Endothelial cell of umbilical vein (primary cell): Measurements from ENCODE around the gene SCAF8. TPM values are rescaled to one million over a fixed set of nuclear protein-coding genes. Genes with fewer than 3 reads are reported as not detected.

Source experiments
- BruUV-seq: library from RNA; stranded (reverse); fragments of 400-500 nt; replicated peaks from 2 replicates; lab custom pipeline; 2021; lab: Mats Ljungman, UMichigan
- CTCF ChIA-PET: fragments of 300-600, 350-600 bp; sonication (Branson Sonifier 250); formaldehyde crosslinking; loops from one replicate; lab custom pipeline; 2021; ENCODE audit warnings: antibody characterized with exemption, inconsistent platforms; lab: Charles Lee
- POLR2A ChIA-PET: fragments of 300-600, 350-600 bp; sonication (Branson Sonifier 250); formaldehyde crosslinking; loops from one replicate; lab custom pipeline; 2021; ENCODE audit warnings: antibody characterized with exemption, inconsistent platforms; lab: Charles Lee
- DNase-seq: peaks from one replicate; pipeline ENCODE4 v3.0.0-alpha.2; 2011; ENCODE audit warnings: low read depth, low spot score
- FAIRE-seq: peaks from 2 replicates; lab custom pipeline; 2011; peaks lifted over from hg19 to GRCh38; lab: Jason Lieb, UNC
- H2AFZ ChIP-seq: 2 replicates; pipeline ENCODE4 v1.6.0; 2012; ENCODE audit warnings: low read depth, low read length, control low read depth, inconsistent platforms
- H3K27ac ChIP-seq: 2 replicates; pipeline ENCODE4 v1.5.1; 2011; ENCODE audit warnings: low read depth, mild to moderate bottlenecking, control low read depth, low read length, moderate library complexity; ENCODE audit not compliant: insufficient read depth
- H3K27me3 ChIP-seq, 2 experiments: 2 replicates each; pipeline versions ENCODE4 v1.6.0 to v1.6.1; 2011; ENCODE audit warnings: low read length in 2 of 2, mixed read lengths in 1 of 2; ENCODE audit not compliant: control insufficient read depth in 2 of 2, insufficient read depth in 2 of 2
- H3K36me3 ChIP-seq, 2 experiments: 2 replicates in 1 of 2; 3 replicates in 1 of 2; pipeline ENCODE4 v1.5.1; 2011; ENCODE audit warnings: low read length in 2 of 2, mild to moderate bottlenecking in 1 of 2, moderate library complexity in 1 of 2; ENCODE audit not compliant: control insufficient read depth in 2 of 2, insufficient read depth in 2 of 2; ENCODE audit errors: extremely low read depth in 1 of 2
- H3K4me1 ChIP-seq: 3 replicates; pipeline ENCODE4 v1.5.1; 2011; ENCODE audit warnings: mild to moderate bottlenecking, low read length; ENCODE audit not compliant: control insufficient read depth, insufficient read depth; ENCODE audit errors: extremely low read depth
- H3K4me2 ChIP-seq: 2 replicates; pipeline ENCODE4 v1.6.1; 2011; ENCODE audit warnings: low read length, control low read depth, mixed read lengths; ENCODE audit not compliant: insufficient read depth
- H3K4me3 ChIP-seq, 3 experiments: fragments of 200-600 bp in 1 of 3; sonication (generic), shearing (Covaris generic) in 1 of 3; replicated peaks in 1 of 3; 2 replicates each; pipeline ENCODE4 v1.5.1; 2011 to 2016; ENCODE audit warnings: control low read depth in 3 of 3, low read length in 3 of 3, mild to moderate bottlenecking in 2 of 3, inconsistent platforms in 1 of 3, low read depth in 1 of 3, moderate library complexity in 1 of 3; ENCODE audit not compliant: insufficient read depth in 1 of 3
- H3K79me2 ChIP-seq: 2 replicates; pipeline ENCODE4 v1.6.0; 2012; ENCODE audit warnings: low read length, inconsistent platforms; ENCODE audit not compliant: control insufficient read depth, insufficient read depth
- H3K9ac ChIP-seq: replicated peaks from 2 replicates; pipeline ENCODE3; 2011; ENCODE audit warnings: low read length, control low read depth; ENCODE audit not compliant: insufficient read depth; ENCODE audit errors: extremely low read depth
- H3K9me1 ChIP-seq: replicated peaks from 3 replicates; pipeline ENCODE4 v1.6.0; 2011; ENCODE audit warnings: mild to moderate bottlenecking, low read length; ENCODE audit not compliant: control insufficient read depth, insufficient read depth; ENCODE audit errors: extremely low read depth
- H3K9me3 ChIP-seq: replicated peaks from 2 replicates; pipeline ENCODE4 v1.5.1; 2012; ENCODE audit warnings: low read length, inconsistent platforms; ENCODE audit not compliant: control insufficient read depth, insufficient read depth
- H4K20me1 ChIP-seq: replicated peaks from 2 replicates; pipeline ENCODE3; 2011; ENCODE audit warnings: mild to moderate bottlenecking, low read length; ENCODE audit not compliant: control insufficient read depth, insufficient read depth; ENCODE audit errors: extremely low read depth
- CTCF ChIP-seq, 2 donors: IDR thresholded peaks; 1 replicate in 1 of 2; 2 replicates in 1 of 2; pipeline ENCODE4 v1.5.1; 2011; ENCODE audit warnings: low read length in 2 of 2, mild to moderate bottlenecking in 2 of 2, moderate library complexity in 2 of 2, control low read depth in 1 of 2, inconsistent platforms in 1 of 2, low read depth in 1 of 2; ENCODE audit not compliant: insufficient read depth in 1 of 2; ENCODE audit errors: extremely low read depth in 1 of 2
- EZH2 ChIP-seq: IDR thresholded peaks from 2 replicates; pipeline ENCODE4 v1.6.1; 2012; ENCODE audit warnings: borderline replicate concordance, low read depth, mild to moderate bottlenecking, moderate library complexity, low read length, inconsistent platforms; ENCODE audit not compliant: severe bottlenecking
- FOS ChIP-seq: IDR thresholded peaks from 2 replicates; pipeline ENCODE4 v1.6.1; 2011; ENCODE audit warnings: mild to moderate bottlenecking, low read length, moderate library complexity, borderline replicate concordance; ENCODE audit not compliant: insufficient read depth
- GATA2 ChIP-seq: IDR thresholded peaks from 2 replicates; pipeline ENCODE4 v1.7.0; 2011; ENCODE audit warnings: low read depth, mild to moderate bottlenecking, moderate library complexity, mixed read lengths, low read length; ENCODE audit not compliant: insufficient read length, insufficient read depth
- JUN ChIP-seq: IDR thresholded peaks from 2 replicates; pipeline ENCODE4 v1.6.1; 2011; ENCODE audit warnings: borderline replicate concordance, low read depth; ENCODE audit not compliant: insufficient read length, insufficient read depth
- MAX ChIP-seq: IDR thresholded peaks from 2 replicates; pipeline ENCODE4 v1.6.1; 2011; ENCODE audit not compliant: insufficient read depth, insufficient read length
- MYC ChIP-seq: IDR thresholded peaks from one replicate; pipeline ENCODE4 v1.6.1; 2011; ENCODE audit warnings: mild to moderate bottlenecking, low read depth, low read length
- POLR2A ChIP-seq: IDR thresholded peaks from 2 replicates; pipeline ENCODE4 v1.6.1; 2012; ENCODE audit warnings: low read depth, mild to moderate bottlenecking, control low read depth, low read length
- POLR2AphosphoS5 ChIP-seq: IDR thresholded peaks from 2 replicates; pipeline ENCODE4 v1.6.1; 2012; ENCODE audit warnings: low read depth, mild to moderate bottlenecking, control low read depth, low read length, moderate library complexity; ENCODE audit not compliant: insufficient read depth
- dilution Hi-C: fragments of 300-500 bp; cut with MboI; formaldehyde crosslinking; loops from one replicate; pipeline ENCODE4 v1.15.0; 2019; ENCODE audit warnings: low sequenced_read_pairs; ENCODE audit not compliant: extremely low pct_ligation_motif_present
- intact Hi-C: fragments of 100-400 bp; cut with micrococcal nuclease; formaldehyde crosslinking; loops from one replicate; pipeline ENCODE4 v1.10.0; 2022
- polyA plus RNA-seq, 4 experiments: library from polyadenylated mRNA; depleted of rRNA in 3 of 4; stranded (reverse) in 3 of 4; unstranded in 1 of 4; fragments of >200 nt; gene quantifications; 2 replicates each; pipeline versions ENCODE4 v1.2.1 to v1.2.3, GENCODE V29; 2011 to 2012; ENCODE audit warnings: missing spikeins in 1 of 4
- total RNA-seq: library from RNA; stranded (reverse); gene quantifications from 2 replicates; pipeline ENCODE4 v1.2.3, GENCODE V29; 2021

The SCAF8 gene
- total and polyA plus RNA-seq, 2 donors (not counting 3 experiments of a cell fraction or from before 2014, with no cell fraction given): 11.7 to 37.8 TPM

- intact Hi-C loops (no loop called here), dilution Hi-C loops (no loop called here)
- Histone ChIP-seq H3K79me2 (peaks cover 100% of the 10 kb centered on the region), H4K20me1 (peaks cover 22% of the 10 kb centered on the region), H3K27ac (no peak overlapping the region), H3K9ac (no peak overlapping the region), H2AFZ (no peak overlapping the region), H3K36me3 (no peaks in the 10 kb centered on the region), H3K9me1 (no peaks in the 10 kb centered on the region), H3K9me3 (no peaks in the 10 kb centered on the region), H3K4me3 (no peak overlapping the region), H3K4me1 (peaks cover 9% of the 10 kb centered on the region), H3K4me2 (no peak overlapping the region), H3K27me3 (no peaks in the 10 kb centered on the region)
- DNase-seq (no peak), FAIRE-seq (no peak)
- TF ChIP-seq POLR2AphosphoS5 (no peak), MYC (no peak)
- BruUV-seq: no TSS peak
- ChIA-PET CTCF (interaction anchor here (1.2 to 2.0 kb wide), 3 partner anchors 20 to 93 kb away, joined by 3 to 5 read pairs (median 3); no protein-coding TSS in a partner anchor), POLR2A (no interaction called here)
These were observed 35.1 kb downstream of the SCAF8 start for GRCh38 chr6:154768280-154768679.

GRCh38 chr6:154773610-154774089, 40.4 kb downstream of the SCAF8 start:
- no peak for DNase-seq
- peaks cover 76% of the 10 kb centered on the region for H3K79me2 ChIP-seq
- intact Hi-C loops (no loop called here), dilution Hi-C loops (no loop called here)
- BruUV-seq: no TSS peak
- peaks cover 0 to 2% of the 10 kb centered on the region in 2 experiments for H3K36me3 ChIP-seq
- TF ChIP-seq GATA2 (no peak), POLR2A (no peak), EZH2 (no peak), MAX (no peak), FOS (no peak), CTCF (IDR thresholded peaks at IDR 0.05; ENCODE audit: extremely low read depth in 1 of 2, insufficient read depth in 1 of 2, low read depth in 1 of 2, low read length in 2 of 2) (no peak), MYC (no peak), JUN (no peak), POLR2AphosphoS5 (no peak)
- H3K4me2 ChIP-seq: no peak overlapping the region
- H2AFZ ChIP-seq: no peak overlapping the region
- H3K9me3 ChIP-seq: no peaks in the 10 kb centered on the region
- peak; percentile 12 for FAIRE-seq
- H3K4me1 ChIP-seq: no peaks in the 10 kb centered on the region
- peaks cover 9% of the 10 kb centered on the region for H4K20me1 ChIP-seq
- no peak overlapping the region for H3K4me3 ChIP-seq
- H3K27ac ChIP-seq: no peak overlapping the region
- POLR2A ChIA-PET: no interaction called here
- CTCF ChIA-PET: interaction anchor here (1.0 kb wide), 1 partner anchor 12 kb away, joined by 3 read pairs; no protein-coding TSS in a partner anchor
- no peaks in the 10 kb centered on the region for H3K9me1 ChIP-seq
- no peaks in the 10 kb centered on the region for H3K27me3 ChIP-seq
- H3K9ac ChIP-seq: no peak overlapping the region
